Duodenal mucosa (tissue), 2 donors: ENCODE results near the gene DNTT.

ENCODE experiments used
- H3K27ac ChIP-seq: one replicate; pipeline ENCODE4 v1.7.0; 2013; ENCODE audit warnings: low read depth, low read length
- H3K27me3 ChIP-seq, 2 donors: one replicate each; pipeline ENCODE4 v1.7.0; 2013; ENCODE audit warnings: low read length in 2 of 2, control low read depth in 1 of 2; ENCODE audit not compliant: insufficient read depth in 2 of 2, control insufficient read depth in 1 of 2
- H3K36me3 ChIP-seq, 2 donors: one replicate each; pipeline ENCODE4 v1.7.0; 2013; ENCODE audit warnings: low read length in 2 of 2, control low read depth in 1 of 2; ENCODE audit not compliant: insufficient read depth in 2 of 2, control insufficient read depth in 1 of 2
- H3K4me1 ChIP-seq, 2 donors: one replicate each; pipeline ENCODE4 v1.7.0; 2013; ENCODE audit warnings: low read length in 2 of 2, control low read depth in 1 of 2; ENCODE audit not compliant: insufficient read depth in 2 of 2, control insufficient read depth in 1 of 2
- H3K4me3 ChIP-seq, 2 donors: one replicate each; pipeline ENCODE4 v1.7.0; 2013; ENCODE audit warnings: low read length in 2 of 2, low read depth in 1 of 2
- H3K9ac ChIP-seq, 2 donors: one replicate each; pipeline ENCODE4 v1.7.0; 2013; ENCODE audit warnings: low read length in 2 of 2, low read depth in 1 of 2
- H3K9me3 ChIP-seq, 2 donors: one replicate each; pipeline ENCODE4 v1.7.0; 2013; ENCODE audit warnings: low read length in 2 of 2, control low read depth in 1 of 2; ENCODE audit not compliant: control insufficient read depth in 1 of 2

The DNTT gene

GRCh38 chr10:96322275-96322674, 18.0 kb downstream of the DNTT start:
- Histone ChIP-seq H3K9ac (no peak overlapping the region), H3K4me1 (peaks cover 0 to 6% of the 10 kb centered on the region in 2 donors), H3K9me3 (no peaks in the 10 kb centered on the region), H3K36me3 (no peaks in the 10 kb centered on the region), H3K27me3 (no peaks in the 10 kb centered on the region), H3K27ac (no peak overlapping the region), H3K4me3 (no peak overlapping the region)

DNA sequence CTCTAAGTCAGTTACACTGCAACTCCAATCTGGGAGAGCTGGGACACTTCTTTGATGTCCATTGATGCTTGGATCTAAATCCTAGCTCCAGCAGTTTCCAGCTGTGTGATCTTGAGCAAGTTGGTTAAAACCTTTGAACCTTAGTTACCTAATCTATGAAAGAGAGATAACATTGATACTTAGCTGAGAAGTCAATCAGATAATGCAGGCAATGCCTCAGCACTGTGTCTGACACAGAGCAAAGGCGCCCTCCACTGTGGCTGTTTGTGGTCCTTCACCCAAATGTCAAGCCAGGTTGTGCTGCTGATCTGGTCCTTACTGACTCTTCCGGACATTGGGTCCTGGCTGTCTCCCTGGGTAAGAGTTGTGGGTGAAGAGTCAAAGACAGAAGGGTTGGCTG, 20.2 kb downstream of the DNTT start:
- H3K4me1 ChIP-seq = peaks cover 0 to 6% of the 10 kb centered on the region in 2 donors
- no peak overlapping the region for H3K4me3 ChIP-seq
- H3K9ac ChIP-seq = no peak overlapping the region
- no peaks in the 10 kb centered on the region for H3K27me3 ChIP-seq
- no peak overlapping the region for H3K27ac ChIP-seq
- H3K9me3 ChIP-seq = no peaks in the 10 kb centered on the region
- no peaks in the 10 kb centered on the region for H3K36me3 ChIP-seq

GRCh38 chr10:96325719-96326373, 21.6 kb downstream of the DNTT start:
- Histone ChIP-seq H3K9me3 (no peaks in the 10 kb centered on the region), H3K4me1 (peaks cover 0 to 6% of the 10 kb centered on the region in 2 donors), H3K27me3 (no peaks in the 10 kb centered on the region), H3K4me3 (no peak overlapping the region), H3K36me3 (no peaks in the 10 kb centered on the region), H3K27ac (no peak overlapping the region), H3K9ac (no peak overlapping the region)

DNA sequence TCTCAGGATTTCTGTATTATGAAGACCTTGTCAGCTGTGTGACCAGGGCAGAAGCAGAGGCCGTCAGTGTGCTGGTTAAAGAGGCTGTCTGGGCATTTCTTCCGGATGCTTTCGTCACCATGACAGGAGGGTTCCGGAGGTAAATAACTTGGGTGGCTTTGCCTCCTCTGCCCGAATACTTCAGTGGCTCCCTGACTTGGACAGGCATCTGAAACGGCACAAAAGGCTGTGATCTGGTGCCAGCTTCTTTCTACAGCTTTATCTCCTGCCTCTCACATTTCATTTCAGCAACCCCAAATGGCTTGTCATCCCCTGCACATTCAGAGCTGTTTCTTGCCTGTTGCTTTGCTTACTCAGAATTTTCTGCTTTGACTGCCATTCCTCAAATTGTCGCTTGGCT, 23.2 kb downstream of the DNTT start:
- H3K27me3 ChIP-seq = no peaks in the 10 kb centered on the region
- no peak overlapping the region for H3K27ac ChIP-seq
- H3K4me3 ChIP-seq = no peak overlapping the region
- no peaks in the 10 kb centered on the region for H3K9me3 ChIP-seq
- H3K9ac ChIP-seq = no peak overlapping the region
- peaks cover 0 to 6% of the 10 kb centered on the region in 2 donors for H3K4me1 ChIP-seq
- no peaks in the 10 kb centered on the region for H3K36me3 ChIP-seq

GRCh38 chr10:96333101-96333500, 28.9 kb downstream of the DNTT start:
- H3K9me3 ChIP-seq = no peaks in the 10 kb centered on the region
- no peak overlapping the region for H3K4me3 ChIP-seq
- no peaks in the 10 kb centered on the region for H3K36me3 ChIP-seq
- no peaks in the 10 kb centered on the region for H3K4me1 ChIP-seq
- peaks cover 0 to 7% of the 10 kb centered on the region in 2 donors for H3K27me3 ChIP-seq
- H3K9ac ChIP-seq = no peak overlapping the region
- H3K27ac ChIP-seq = no peak overlapping the region

DNA sequence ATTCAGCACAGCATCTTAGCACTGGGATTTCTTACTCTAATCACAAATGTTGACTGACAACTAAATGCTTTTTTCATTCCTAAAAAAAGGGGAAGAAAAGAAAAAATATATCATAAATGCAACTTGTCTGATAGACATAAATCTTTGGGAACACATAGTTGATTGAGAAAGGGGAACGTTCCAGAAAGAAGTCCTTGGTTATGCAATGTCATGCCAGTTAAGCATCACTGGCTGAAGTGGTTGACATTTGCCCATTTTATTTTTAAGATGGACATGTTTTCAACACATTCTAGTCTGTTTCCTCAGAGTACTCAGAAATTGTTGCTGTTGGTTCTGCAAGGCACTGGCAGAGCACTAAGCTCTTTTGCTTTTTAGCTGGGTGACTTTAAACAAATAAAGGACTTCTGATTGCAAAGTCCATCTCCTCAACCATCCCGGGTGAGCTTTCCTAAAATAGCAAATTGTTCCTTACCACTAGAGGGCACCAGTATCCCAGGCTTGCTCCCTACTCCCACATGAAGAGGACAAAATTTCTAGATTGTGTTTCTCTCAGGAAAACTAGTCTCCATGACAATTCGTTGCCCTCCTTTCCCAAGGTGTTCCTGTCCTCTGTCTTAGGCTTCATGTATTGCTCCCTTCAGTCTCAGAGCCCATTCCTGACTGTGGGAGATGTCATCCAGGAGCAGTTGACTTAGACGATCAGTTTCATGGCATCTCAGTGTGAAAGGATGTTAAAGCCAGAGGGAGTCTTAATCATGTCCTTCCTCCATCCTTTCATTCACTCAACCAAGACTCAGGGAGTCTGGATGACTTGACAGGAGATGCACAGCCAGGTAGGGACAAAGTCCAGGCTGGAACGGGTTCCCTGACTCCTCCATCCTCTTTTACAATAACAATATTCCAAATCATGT, 30.6 kb downstream of the DNTT start:
- no peak overlapping the region for H3K27ac ChIP-seq
- no peaks in the 10 kb centered on the region for H3K36me3 ChIP-seq
- H3K4me3 ChIP-seq = no peak overlapping the region
- no peak overlapping the region for H3K9ac ChIP-seq
- no peaks in the 10 kb centered on the region for H3K4me1 ChIP-seq
- peaks cover 0 to 7% of the 10 kb centered on the region in 2 donors for H3K27me3 ChIP-seq
- H3K9me3 ChIP-seq = no peaks in the 10 kb centered on the region

- Histone ChIP-seq H3K4me1 (no peaks in the 10 kb centered on the region), H3K4me3 (no peak overlapping the region), H3K9me3 (no peaks in the 10 kb centered on the region), H3K9ac (no peak overlapping the region), H3K27me3 (peaks cover 0 to 7% of the 10 kb centered on the region in 2 donors), H3K27ac (no peak overlapping the region), H3K36me3 (no peaks in the 10 kb centered on the region)
Measured at GRCh38 chr10:96337106-96337505, 32.9 kb downstream of the DNTT start.

DNA sequence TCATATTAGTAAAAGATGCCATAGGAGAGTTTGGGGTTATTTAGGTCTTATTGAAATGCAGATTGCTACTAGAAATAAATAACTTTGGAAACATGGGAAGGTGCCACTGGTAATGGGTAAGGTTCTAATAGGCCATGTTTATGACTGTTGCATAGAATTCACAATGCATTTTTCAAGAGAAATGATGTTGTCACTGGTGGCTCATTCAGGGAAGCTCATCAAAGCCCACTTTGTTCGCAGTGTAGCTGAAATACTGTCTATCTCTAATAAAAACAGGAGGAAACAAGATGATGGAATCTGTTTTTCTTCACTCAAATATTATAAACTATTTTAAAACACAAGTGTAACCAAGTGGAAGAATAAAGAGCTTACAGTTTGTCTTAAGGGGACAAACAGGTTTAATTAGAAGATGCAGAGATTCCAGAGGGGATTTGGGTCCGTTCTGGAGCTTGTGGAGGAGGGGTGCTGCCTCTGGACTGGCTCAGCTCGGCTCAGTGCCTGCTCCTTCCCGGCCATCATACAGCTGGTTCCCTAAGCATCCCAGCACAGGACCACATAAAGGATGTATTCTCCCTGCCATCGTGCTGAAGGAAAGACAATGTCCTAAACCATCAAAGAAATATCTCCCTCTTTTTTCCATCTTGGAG, 34.2 kb downstream of the DNTT start:
- Histone ChIP-seq H3K4me1 (no peaks in the 10 kb centered on the region), H3K4me3 (no peak overlapping the region), H3K36me3 (no peaks in the 10 kb centered on the region), H3K27me3 (peaks cover 0 to 7% of the 10 kb centered on the region in 2 donors), H3K27ac (no peak overlapping the region), H3K9me3 (no peaks in the 10 kb centered on the region), H3K9ac (no peak overlapping the region)

DNA sequence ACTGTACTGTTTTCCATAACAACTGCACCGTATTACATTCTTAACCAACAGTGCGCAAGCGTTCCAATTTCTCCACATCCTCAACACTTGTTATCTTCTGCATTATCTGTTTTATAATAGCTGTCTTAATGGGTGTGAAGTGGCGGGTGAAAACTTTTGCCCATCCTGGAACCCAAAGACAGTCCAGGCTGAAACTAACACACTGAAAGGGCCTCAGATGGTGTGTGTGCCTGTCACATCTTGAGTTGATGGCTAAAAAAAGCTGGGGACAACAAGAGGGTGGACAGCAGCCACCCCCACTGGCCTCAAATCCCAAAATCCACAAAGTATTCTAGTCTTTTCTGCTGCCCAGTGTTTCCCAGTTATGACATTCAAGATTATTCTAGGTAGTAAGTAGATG, 35.1 kb downstream of the DNTT start:
- Histone ChIP-seq H3K27ac (no peak overlapping the region), H3K4me3 (no peak overlapping the region), H3K27me3 (peaks cover 0 to 7% of the 10 kb centered on the region in 2 donors), H3K9ac (no peak overlapping the region), H3K4me1 (no peaks in the 10 kb centered on the region), H3K36me3 (no peaks in the 10 kb centered on the region), H3K9me3 (no peaks in the 10 kb centered on the region)
